Measurements from ENCODE around the gene JRKL.

The JRKL gene

GRCh38 chr11:96361778-96362177, 28.0 kb upstream of the JRKL start (continued):
- TF ChIP-seq, protein P1, sequence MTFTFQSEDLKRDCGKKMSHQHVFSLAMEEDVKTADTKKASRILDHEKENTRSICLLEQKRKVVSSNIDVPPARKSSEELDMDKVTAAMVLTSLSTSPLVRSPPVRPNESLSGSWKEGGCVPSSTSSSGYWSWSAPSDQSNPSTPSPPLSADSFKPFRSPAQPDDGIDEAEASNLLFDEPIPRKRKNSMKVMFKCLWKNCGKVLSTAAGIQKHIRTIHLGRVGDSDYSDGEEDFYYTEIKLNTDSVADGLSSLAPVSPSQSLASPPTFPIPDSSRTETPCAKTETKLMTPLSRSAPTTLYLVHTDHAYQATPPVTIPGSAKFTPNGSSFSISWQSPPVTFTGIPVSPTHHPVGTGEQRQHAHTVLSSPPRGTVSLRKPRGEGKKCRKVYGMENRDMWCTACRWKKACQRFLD (tag by site-specific recombination; IDR thresholded peaks at IDR 0.05): no peak
- no peak for TF ChIP-seq ZFP37 (tag by site-specific recombination; IDR thresholded peaks at IDR 0.05)

- H3K36me3 ChIP-seq (ENCODE audit: control insufficient read depth in 2 of 2, insufficient read depth in 1 of 2, low read length in 2 of 2): peaks cover 0 to 19% of the 10 kb centered on the region in 2 experiments; a peak in 1 of 3 replicates
- H3K4me3 ChIP-seq (ENCODE audit: low read depth, low read length): no peak overlapping the region
- POLR2A ChIA-PET: no interaction called here
- H3K4me1 ChIP-seq (ENCODE audit: control insufficient read depth, insufficient read depth, low read length): no peaks in the 10 kb centered on the region
- TF ChIP-seq FEZF1 (tag by site-specific recombination; IDR thresholded peaks at IDR 0.05): 0 out of 2 replicates have a peak, but pooled peaks have one; percentile 17
- no peak for TF ChIP-seq ZBTB8A (tag by site-specific recombination; IDR thresholded peaks at IDR 0.05)
- TF ChIP-seq ZBTB48 (tag by site-specific recombination; IDR thresholded peaks at IDR 0.05): no peak
- TF ChIP-seq ZNF623 (tag by site-specific recombination; IDR thresholded peaks at IDR 0.05): no peak
- TF ChIP-seq ZNF184 (tag by site-specific recombination; IDR thresholded peaks at IDR 0.05): no peak
- no peak overlapping the region for H3K27ac ChIP-seq (ENCODE audit: extremely low read depth, low read depth, low read length)
- H3K9me3 ChIP-seq (ENCODE audit: control insufficient read depth, insufficient read depth, low read depth, low read length): no peaks in the 10 kb centered on the region
- CTCF ChIA-PET: interaction anchor here (0.6 to 1.7 kb wide), 3 partner anchors 8 to 53 kb away, joined by 3 to 4 read pairs (median 3); partner anchors contain the start of gene MAML2
Measured at GRCh38 chr11:96365493-96365892, 24.3 kb upstream of the JRKL start.

DNA sequence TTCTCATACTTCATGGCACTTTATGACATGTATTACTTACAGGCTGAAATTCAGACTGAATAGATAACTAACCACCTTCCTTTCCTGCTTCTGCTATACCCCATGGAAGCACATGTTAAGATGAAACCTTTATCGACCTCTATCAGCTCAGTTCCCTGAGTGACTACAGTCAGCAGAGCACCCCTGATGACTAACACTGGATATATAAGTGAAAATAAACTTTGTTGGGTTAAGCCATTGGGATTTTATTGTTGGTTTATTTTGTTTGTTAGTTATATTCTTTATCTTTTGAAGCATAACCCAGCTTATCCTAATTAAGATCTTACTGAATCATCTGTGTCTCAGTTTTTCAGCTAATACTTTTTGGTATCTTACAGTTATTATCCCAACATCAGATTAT, 23.8 kb upstream of the JRKL start:
- Histone ChIP-seq H3K36me3 (ENCODE audit: control insufficient read depth in 2 of 2, insufficient read depth in 1 of 2, low read length in 2 of 2) (peaks cover 0 to 24% of the 10 kb centered on the region in 2 experiments; a peak in 1 of 3 replicates), H3K9me3 (ENCODE audit: control insufficient read depth, insufficient read depth, low read depth, low read length) (no peaks in the 10 kb centered on the region), H3K4me3 (ENCODE audit: low read depth, low read length) (no peak overlapping the region), H3K27ac (ENCODE audit: extremely low read depth, low read depth, low read length) (no peak overlapping the region), H3K4me1 (ENCODE audit: control insufficient read depth, insufficient read depth, low read length) (no peaks in the 10 kb centered on the region)
- TF ChIP-seq ZNF560 (tag by site-specific recombination; IDR thresholded peaks at IDR 0.05; ENCODE audit: borderline replicate concordance): no peak
- no peak for TF ChIP-seq ZNF518A (tag by site-specific recombination; conservative IDR thresholded peaks at IDR 0.05; ENCODE audit: low read depth)
- TF ChIP-seq ZNF10 (tag by site-specific recombination; IDR thresholded peaks at IDR 0.05): no peak
- no peak for TF ChIP-seq ZNF16 (tag by site-specific recombination; IDR thresholded peaks at IDR 0.05; ENCODE audit: low read depth)
- no peak for TF ChIP-seq ZNF391 (tag by site-specific recombination; IDR thresholded peaks at IDR 0.05; ENCODE audit: borderline replicate concordance, low read depth)
- no peak for TF ChIP-seq ZSCAN18 (tag by site-specific recombination; IDR thresholded peaks at IDR 0.05)
- TF ChIP-seq ZNF580 (tag by site-specific recombination; IDR thresholded peaks at IDR 0.05): no peak
- no peak for TF ChIP-seq ZNF211 (tag by site-specific recombination; IDR thresholded peaks at IDR 0.05; ENCODE audit: low read depth)
- TF ChIP-seq, protein P2, sequence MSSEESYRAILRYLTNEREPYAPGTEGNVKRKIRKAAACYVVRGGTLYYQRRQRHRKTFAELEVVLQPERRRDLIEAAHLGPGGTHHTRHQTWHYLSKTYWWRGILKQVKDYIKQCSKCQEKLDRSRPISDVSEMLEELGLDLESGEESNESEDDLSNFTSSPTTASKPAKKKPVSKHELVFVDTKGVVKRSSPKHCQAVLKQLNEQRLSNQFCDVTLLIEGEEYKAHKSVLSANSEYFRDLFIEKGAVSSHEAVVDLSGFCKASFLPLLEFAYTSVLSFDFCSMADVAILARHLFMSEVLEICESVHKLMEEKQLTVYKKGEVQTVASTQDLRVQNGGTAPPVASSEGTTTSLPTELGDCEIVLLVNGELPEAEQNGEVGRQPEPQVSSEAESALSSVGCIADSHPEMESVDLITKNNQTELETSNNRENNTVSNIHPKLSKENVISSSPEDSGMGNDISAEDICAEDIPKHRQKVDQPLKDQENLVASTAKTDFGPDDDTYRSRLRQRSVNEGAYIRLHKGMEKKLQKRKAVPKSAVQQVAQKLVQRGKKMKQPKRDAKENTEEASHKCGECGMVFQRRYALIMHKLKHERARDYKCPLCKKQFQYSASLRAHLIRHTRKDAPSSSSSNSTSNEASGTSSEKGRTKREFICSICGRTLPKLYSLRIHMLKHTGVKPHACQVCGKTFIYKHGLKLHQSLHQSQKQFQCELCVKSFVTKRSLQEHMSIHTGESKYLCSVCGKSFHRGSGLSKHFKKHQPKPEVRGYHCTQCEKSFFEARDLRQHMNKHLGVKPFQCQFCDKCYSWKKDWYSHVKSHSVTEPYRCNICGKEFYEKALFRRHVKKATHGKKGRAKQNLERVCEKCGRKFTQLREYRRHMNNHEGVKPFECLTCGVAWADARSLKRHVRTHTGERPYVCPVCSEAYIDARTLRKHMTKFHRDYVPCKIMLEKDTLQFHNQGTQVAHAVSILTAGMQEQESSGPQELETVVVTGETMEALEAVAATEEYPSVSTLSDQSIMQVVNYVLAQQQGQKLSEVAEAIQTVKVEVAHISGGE (tag by site-specific recombination; conservative IDR thresholded peaks at IDR 0.05; ENCODE audit: low read depth): no peak
- POLR2A ChIA-PET: no interaction called here
- CTCF ChIA-PET: interaction anchor here (0.6 to 1.7 kb wide), 2 partner anchors 9 to 54 kb away, joined by 3 to 4 read pairs; no protein-coding TSS in a partner anchor

Data from HEK293 (cell line).